Measurements from ENCODE around the gene STPG3. TPM values are rescaled to one million over a fixed set of nuclear protein-coding genes. Genes with fewer than 3 reads are reported as not detected.

STPG3 gene
- total and polyA plus RNA-seq, 9 of the 15 experiments (the other 6 are each of a cell fraction or from before 2014, with no cell fraction given): not detected

DNA sequence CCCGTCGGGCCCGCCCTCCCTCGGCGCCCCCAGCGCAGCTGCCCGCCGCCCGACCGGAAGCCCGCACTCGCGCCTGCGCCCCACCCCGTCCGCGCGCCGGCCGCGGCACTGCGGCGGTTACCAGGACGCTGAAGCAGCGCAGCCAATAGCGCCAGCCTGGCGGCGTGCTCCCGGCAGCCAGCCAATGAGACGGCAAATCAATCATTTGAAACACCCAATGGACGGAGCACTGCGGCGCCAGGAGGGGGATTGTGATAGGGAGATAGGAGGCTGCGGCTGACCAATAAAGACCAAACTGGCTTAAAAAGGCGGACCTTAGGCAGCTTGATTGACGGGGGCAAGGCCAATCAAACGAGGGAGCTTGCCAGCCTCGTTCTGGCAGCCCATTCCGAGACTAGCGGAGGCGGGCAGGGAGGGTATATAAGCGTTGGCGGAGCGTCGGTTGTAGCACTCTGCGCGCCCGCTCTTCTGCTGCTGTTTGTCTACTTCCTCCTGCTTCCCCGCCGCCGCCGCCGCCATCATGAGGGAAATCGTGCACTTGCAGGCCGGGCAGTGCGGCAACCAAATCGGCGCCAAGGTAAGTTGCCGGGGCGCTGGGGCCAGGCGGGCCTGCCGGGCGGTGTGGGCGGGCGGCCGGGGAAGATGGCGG, 10.1 kb upstream of the STPG3 start, which contains the start of gene TUBB4B (continued):
- TF ChIP-seq, protein P1, sequence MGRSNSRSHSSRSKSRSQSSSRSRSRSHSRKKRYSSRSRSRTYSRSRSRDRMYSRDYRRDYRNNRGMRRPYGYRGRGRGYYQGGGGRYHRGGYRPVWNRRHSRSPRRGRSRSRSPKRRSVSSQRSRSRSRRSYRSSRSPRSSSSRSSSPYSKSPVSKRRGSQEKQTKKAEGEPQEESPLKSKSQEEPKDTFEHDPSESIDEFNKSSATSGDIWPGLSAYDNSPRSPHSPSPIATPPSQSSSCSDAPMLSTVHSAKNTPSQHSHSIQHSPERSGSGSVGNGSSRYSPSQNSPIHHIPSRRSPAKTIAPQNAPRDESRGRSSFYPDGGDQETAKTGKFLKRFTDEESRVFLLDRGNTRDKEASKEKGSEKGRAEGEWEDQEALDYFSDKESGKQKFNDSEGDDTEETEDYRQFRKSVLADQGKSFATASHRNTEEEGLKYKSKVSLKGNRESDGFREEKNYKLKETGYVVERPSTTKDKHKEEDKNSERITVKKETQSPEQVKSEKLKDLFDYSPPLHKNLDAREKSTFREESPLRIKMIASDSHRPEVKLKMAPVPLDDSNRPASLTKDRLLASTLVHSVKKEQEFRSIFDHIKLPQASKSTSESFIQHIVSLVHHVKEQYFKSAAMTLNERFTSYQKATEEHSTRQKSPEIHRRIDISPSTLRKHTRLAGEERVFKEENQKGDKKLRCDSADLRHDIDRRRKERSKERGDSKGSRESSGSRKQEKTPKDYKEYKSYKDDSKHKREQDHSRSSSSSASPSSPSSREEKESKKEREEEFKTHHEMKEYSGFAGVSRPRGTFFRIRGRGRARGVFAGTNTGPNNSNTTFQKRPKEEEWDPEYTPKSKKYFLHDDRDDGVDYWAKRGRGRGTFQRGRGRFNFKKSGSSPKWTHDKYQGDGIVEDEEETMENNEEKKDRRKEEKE (IDR thresholded peaks at IDR 0.05; ENCODE audit: borderline replicate concordance in 1 of 2, control insufficient read depth in 1 of 2, low read depth in 2 of 2, low read length in 1 of 2): peak in 1 of 2 experiments; percentile 8; a peak in 1 of 4 replicates
- peak; percentile 44 for TF ChIP-seq GABPB1 (CRISPR knock-in tag; IDR thresholded peaks at IDR 0.05)
- TF ChIP-seq TAF1 (IDR thresholded peaks at IDR 0.05; ENCODE audit: control insufficient read depth, extremely low read depth, insufficient read depth, low read length, severe bottlenecking): peak; percentile 99
- TF ChIP-seq, protein P2, sequence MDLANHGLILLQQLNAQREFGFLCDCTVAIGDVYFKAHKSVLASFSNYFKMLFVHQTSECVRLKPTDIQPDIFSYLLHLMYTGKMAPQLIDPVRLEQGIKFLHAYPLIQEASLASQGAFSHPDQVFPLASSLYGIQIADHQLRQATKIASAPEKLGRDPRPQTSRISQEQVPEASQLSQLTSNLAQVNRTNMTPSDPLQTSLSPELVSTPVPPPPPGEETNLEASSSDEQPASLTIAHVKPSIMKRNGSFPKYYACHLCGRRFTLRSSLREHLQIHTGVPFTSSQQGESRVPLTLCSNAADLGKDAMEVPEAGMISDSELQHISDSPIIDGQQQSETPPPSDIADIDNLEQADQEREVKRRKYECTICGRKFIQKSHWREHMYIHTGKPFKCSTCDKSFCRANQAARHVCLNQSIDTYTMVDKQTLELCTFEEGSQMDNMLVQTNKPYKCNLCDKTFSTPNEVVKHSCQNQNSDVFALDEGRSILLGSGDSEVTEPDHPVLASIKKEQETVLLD (IDR thresholded peaks at IDR 0.05): no peak
- no peak; the same call in 1 of the 2 replicates for TF ChIP-seq TGIF2 (CRISPR knock-in tag; IDR thresholded peaks at IDR 0.05)
- TF ChIP-seq ZSCAN29 (IDR thresholded peaks at IDR 0.05): no peak
- TF ChIP-seq, protein P3, sequence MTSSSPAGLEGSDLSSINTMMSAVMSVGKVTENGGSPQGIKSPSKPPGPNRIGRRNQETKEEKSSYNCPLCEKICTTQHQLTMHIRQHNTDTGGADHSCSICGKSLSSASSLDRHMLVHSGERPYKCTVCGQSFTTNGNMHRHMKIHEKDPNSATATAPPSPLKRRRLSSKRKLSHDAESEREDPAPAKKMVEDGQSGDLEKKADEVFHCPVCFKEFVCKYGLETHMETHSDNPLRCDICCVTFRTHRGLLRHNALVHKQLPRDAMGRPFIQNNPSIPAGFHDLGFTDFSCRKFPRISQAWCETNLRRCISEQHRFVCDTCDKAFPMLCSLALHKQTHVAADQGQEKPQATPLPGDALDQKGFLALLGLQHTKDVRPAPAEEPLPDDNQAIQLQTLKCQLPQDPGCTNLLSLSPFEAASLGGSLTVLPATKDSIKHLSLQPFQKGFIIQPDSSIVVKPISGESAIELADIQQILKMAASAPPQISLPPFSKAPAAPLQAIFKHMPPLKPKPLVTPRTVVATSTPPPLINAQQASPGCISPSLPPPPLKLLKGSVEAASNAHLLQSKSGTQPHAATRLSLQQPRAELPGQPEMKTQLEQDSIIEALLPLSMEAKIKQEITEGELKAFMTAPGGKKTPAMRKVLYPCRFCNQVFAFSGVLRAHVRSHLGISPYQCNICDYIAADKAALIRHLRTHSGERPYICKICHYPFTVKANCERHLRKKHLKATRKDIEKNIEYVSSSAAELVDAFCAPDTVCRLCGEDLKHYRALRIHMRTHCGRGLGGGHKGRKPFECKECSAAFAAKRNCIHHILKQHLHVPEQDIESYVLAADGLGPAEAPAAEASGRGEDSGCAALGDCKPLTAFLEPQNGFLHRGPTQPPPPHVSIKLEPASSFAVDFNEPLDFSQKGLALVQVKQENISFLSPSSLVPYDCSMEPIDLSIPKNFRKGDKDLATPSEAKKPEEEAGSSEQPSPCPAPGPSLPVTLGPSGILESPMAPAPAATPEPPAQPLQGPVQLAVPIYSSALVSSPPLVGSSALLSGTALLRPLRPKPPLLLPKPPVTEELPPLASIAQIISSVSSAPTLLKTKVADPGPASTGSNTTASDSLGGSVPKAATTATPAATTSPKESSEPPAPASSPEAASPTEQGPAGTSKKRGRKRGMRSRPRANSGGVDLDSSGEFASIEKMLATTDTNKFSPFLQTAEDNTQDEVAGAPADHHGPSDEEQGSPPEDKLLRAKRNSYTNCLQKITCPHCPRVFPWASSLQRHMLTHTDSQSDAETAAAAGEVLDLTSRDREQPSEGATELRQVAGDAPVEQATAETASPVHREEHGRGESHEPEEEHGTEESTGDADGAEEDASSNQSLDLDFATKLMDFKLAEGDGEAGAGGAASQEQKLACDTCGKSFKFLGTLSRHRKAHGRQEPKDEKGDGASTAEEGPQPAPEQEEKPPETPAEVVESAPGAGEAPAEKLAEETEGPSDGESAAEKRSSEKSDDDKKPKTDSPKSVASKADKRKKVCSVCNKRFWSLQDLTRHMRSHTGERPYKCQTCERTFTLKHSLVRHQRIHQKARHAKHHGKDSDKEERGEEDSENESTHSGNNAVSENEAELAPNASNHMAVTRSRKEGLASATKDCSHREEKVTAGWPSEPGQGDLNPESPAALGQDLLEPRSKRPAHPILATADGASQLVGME (CRISPR knock-in tag; IDR thresholded peaks at IDR 0.05): no peak
- TF ChIP-seq, protein P4, sequence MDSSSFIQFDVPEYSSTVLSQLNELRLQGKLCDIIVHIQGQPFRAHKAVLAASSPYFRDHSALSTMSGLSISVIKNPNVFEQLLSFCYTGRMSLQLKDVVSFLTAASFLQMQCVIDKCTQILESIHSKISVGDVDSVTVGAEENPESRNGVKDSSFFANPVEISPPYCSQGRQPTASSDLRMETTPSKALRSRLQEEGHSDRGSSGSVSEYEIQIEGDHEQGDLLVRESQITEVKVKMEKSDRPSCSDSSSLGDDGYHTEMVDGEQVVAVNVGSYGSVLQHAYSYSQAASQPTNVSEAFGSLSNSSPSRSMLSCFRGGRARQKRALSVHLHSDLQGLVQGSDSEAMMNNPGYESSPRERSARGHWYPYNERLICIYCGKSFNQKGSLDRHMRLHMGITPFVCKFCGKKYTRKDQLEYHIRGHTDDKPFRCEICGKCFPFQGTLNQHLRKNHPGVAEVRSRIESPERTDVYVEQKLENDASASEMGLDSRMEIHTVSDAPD (CRISPR knock-in tag; IDR thresholded peaks at IDR 0.05): no peak
- TF ChIP-seq TCF3 (CRISPR knock-in tag; IDR thresholded peaks at IDR 0.05): no peak
- TF ChIP-seq CBX5 (IDR thresholded peaks at IDR 0.05; ENCODE audit: borderline replicate concordance, low read depth): no peak
- peak; percentile 93; the same call in 1 of the 2 replicates for TF ChIP-seq POLR2AphosphoS2 (IDR thresholded peaks at IDR 0.05; ENCODE audit: low read length)
- TF ChIP-seq, protein P5, sequence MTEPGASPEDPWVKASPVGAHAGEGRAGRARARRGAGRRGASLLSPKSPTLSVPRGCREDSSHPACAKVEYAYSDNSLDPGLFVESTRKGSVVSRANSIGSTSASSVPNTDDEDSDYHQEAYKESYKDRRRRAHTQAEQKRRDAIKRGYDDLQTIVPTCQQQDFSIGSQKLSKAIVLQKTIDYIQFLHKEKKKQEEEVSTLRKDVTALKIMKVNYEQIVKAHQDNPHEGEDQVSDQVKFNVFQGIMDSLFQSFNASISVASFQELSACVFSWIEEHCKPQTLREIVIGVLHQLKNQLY (CRISPR knock-in tag; conservative IDR thresholded peaks at IDR 0.05): 0 out of 4 replicates have a peak, but pooled peaks of 1 of the 2 experiments have one; percentile 78
- no peak for TF ChIP-seq NFE2L1 (tag; IDR thresholded peaks at IDR 0.05; ENCODE audit: borderline replicate concordance, low read depth)
- TF ChIP-seq ZBTB17 (CRISPR knock-in tag; IDR thresholded peaks at IDR 0.05): 0 out of 2 replicates have a peak, but pooled peaks have one; percentile 57
